Smooth muscle cell (in vitro differentiated cells): ENCODE data around the gene ANKIB1. TPM values are rescaled to one million over a fixed set of nuclear protein-coding genes. Genes with fewer than 3 reads are reported as not detected.

ENCODE experiments used
- DNase-seq: peaks from one replicate; lab custom pipeline; 2025; ENCODE audit not compliant: unreplicated experiment; lab: John Stamatoyannopoulos, UW
- H2AFZ ChIP-seq: fragments of 200-600 bp; sonication (generic); 2 replicates; pipeline ENCODE4 v1.6.0; 2016; ENCODE audit warnings: antibody characterized with exemption, low read depth, mild to moderate bottlenecking
- H3F3A ChIP-seq: fragments of 200-600 bp; sonication (generic); 2 replicates; pipeline ENCODE4 v1.6.0; 2017; ENCODE audit warnings: antibody characterized with exemption, low read depth
- H3K27ac ChIP-seq: fragments of 200-600 bp; sonication (generic); 2 replicates; pipeline ENCODE4 v1.5.1; 2016; ENCODE audit warnings: low read depth, mild to moderate bottlenecking
- H3K27me3 ChIP-seq: fragments of 200-600 bp; sonication (generic); 2 replicates; pipeline ENCODE4 v1.6.1; 2016; ENCODE audit warnings: low read depth, mild to moderate bottlenecking
- H3K36me3 ChIP-seq: fragments of 200-600 bp; sonication (generic); 2 replicates; pipeline ENCODE4 v1.5.1; 2016; ENCODE audit warnings: low read depth
- H3K4me1 ChIP-seq: fragments of 200-600 bp; sonication (generic); 2 replicates; pipeline ENCODE4 v1.5.1; 2016; ENCODE audit warnings: low read depth
- H3K4me2 ChIP-seq: fragments of 200-600 bp; sonication (generic); 2 replicates; pipeline ENCODE4 v1.6.0; 2016; ENCODE audit warnings: mild to moderate bottlenecking
- H3K4me3 ChIP-seq: fragments of 200-600 bp; sonication (generic); 2 replicates; pipeline ENCODE4 v1.5.1; 2016; ENCODE audit warnings: mild to moderate bottlenecking
- H3K79me2 ChIP-seq: fragments of 200-600 bp; sonication (generic); 2 replicates; pipeline ENCODE4 v1.6.0; 2016; ENCODE audit warnings: low read depth, mild to moderate bottlenecking
- H3K9ac ChIP-seq: fragments of 200-600 bp; sonication (generic); 2 replicates; pipeline ENCODE4 v1.6.0; 2016; ENCODE audit warnings: low read depth
- H3K9me3 ChIP-seq: fragments of 200-600 bp; sonication (generic); replicated peaks from 2 replicates; pipeline ENCODE4 v1.5.1; 2016; ENCODE audit warnings: low read depth
- H4K20me1 ChIP-seq: fragments of 200-600 bp; sonication (generic); 2 replicates; pipeline ENCODE4 v1.6.0; 2016; ENCODE audit warnings: low read depth
- CTCF ChIP-seq: fragments of 200-600 bp; sonication (generic); IDR thresholded peaks from 2 replicates; pipeline ENCODE4 v1.5.1; 2017; ENCODE audit warnings: borderline replicate concordance, mild to moderate bottlenecking, antibody characterized with exemption; ENCODE audit not compliant: insufficient read depth, poor library complexity, severe bottlenecking
- WGBS: methylation state at CpG from one replicate; pipeline ENCODE4 v1.1.7; 2016; ENCODE audit warnings: low lambda C conversion rate; 5-methylcytosine and 5-hydroxymethylcytosine counted together
- polyA plus RNA-seq: library from polyadenylated mRNA; unstranded; fragments of >200 nt; fragmentation: Nextera tagmentation; extraction: Ambion mirVana; gene quantifications from 2 replicates; pipeline ENCODE4 v1.2.1, GENCODE V29; 2016
- total RNA-seq: library from RNA; depleted of rRNA; stranded (reverse); fragments of >200 nt; gene quantifications from 2 replicates; pipeline ENCODE4 v1.2.3, GENCODE V29; 2014

ANKIB1 gene
- total and polyA plus RNA-seq, 2 experiments from 2014 or later = 12.9 to 57.4 TPM

GRCh38 chr7:92362131-92362530 lies 116.4 kb downstream of the ANKIB1 start:
- Histone ChIP-seq H3K27ac (no peak overlapping the region), H3K4me1 (no peaks in the 10 kb centered on the region), H4K20me1 (no peaks in the 10 kb centered on the region), H3F3A (no peaks in the 10 kb centered on the region), H3K9me3 (no peaks in the 10 kb centered on the region), H3K79me2 (no peaks in the 10 kb centered on the region), H3K36me3 (peaks cover 11% of the 10 kb centered on the region), H3K4me2 (no peak overlapping the region), H2AFZ (no peak overlapping the region), H3K27me3 (no peaks in the 10 kb centered on the region), H3K9ac (no peak overlapping the region), H3K4me3 (no peak overlapping the region)
- no peak for TF ChIP-seq CTCF
- WGBS = 85% methylated on average over 2 of the region's 2 CpGs
- DNase-seq = no peak

- 91% methylated on average over 2 of the region's 2 CpGs for WGBS
Measured at GRCh38 chr7:92366730-92367129, 121.0 kb downstream of the ANKIB1 start.

GRCh38 chr7:92368741-92369140 lies 123.0 kb downstream of the ANKIB1 start:
- Histone ChIP-seq H3K9ac (no peak overlapping the region), H4K20me1 (no peaks in the 10 kb centered on the region), H3F3A (no peaks in the 10 kb centered on the region), H3K79me2 (no peaks in the 10 kb centered on the region), H3K27me3 (no peaks in the 10 kb centered on the region), H3K9me3 (no peaks in the 10 kb centered on the region), H3K4me2 (no peak overlapping the region), H3K4me3 (no peak overlapping the region), H3K36me3 (no peaks in the 10 kb centered on the region), H3K27ac (no peak overlapping the region), H2AFZ (no peak overlapping the region), H3K4me1 (no peaks in the 10 kb centered on the region)
- 96% methylated on average over 1 of the region's 1 CpG for WGBS
- TF ChIP-seq CTCF = no peak
- no peak for DNase-seq

More at GRCh38 chr7:92366730-92367129, 121.0 kb downstream of the ANKIB1 start:
- Histone ChIP-seq H4K20me1 (no peaks in the 10 kb centered on the region), H3K27me3 (no peaks in the 10 kb centered on the region), H3K27ac (no peak overlapping the region), H3K9ac (no peak overlapping the region), H3K4me2 (no peak overlapping the region), H3K4me3 (no peak overlapping the region), H3K79me2 (no peaks in the 10 kb centered on the region), H3K36me3 (no peaks in the 10 kb centered on the region), H3F3A (no peaks in the 10 kb centered on the region), H2AFZ (no peak overlapping the region), H3K4me1 (no peaks in the 10 kb centered on the region), H3K9me3 (no peaks in the 10 kb centered on the region)
- DNase-seq = no peak
- TF ChIP-seq CTCF = no peak

- no peak for DNase-seq
- no peak overlapping the region for H3K4me2 ChIP-seq
Measured at GRCh38 chr7:92375013-92375412, 129.2 kb downstream of the ANKIB1 start.

More at GRCh38 chr7:92375013-92375412, 129.2 kb downstream of the ANKIB1 start:
- no peak overlapping the region for H3K9ac ChIP-seq
- no peaks in the 10 kb centered on the region for H3F3A ChIP-seq
- no peaks in the 10 kb centered on the region for H3K79me2 ChIP-seq
- no peak for TF ChIP-seq CTCF
- H3K27ac ChIP-seq = no peak overlapping the region
- H3K36me3 ChIP-seq = peaks cover 16% of the 10 kb centered on the region
- no peaks in the 10 kb centered on the region for H3K9me3 ChIP-seq
- H2AFZ ChIP-seq = no peak overlapping the region
- no peaks in the 10 kb centered on the region for H3K27me3 ChIP-seq
- H3K4me1 ChIP-seq = no peaks in the 10 kb centered on the region
- no peak overlapping the region for H3K4me3 ChIP-seq
- no peaks in the 10 kb centered on the region for H4K20me1 ChIP-seq
